ENCODE data around the gene DAB1.

DNA sequence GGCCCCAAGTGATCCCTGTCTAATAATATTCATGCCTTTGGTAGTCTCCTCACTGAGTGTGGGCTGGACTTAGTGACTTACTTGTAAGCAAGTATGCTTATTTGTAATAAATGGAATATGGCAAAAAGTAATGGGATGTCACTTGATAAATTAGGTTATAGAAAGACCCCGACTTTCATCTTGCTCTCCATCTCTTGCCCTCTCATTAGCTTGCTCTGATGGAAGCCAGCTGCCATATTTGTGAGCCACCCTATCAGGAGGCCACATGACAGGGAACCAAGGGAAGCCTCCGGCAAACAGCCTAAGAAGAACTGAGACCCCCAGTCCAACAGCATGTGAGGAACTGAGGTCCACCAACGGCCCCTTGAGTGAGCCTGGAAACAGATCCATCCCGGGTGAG is 107.0 kb downstream of the DAB1 start:
- TF ChIP-seq, protein P1, sequence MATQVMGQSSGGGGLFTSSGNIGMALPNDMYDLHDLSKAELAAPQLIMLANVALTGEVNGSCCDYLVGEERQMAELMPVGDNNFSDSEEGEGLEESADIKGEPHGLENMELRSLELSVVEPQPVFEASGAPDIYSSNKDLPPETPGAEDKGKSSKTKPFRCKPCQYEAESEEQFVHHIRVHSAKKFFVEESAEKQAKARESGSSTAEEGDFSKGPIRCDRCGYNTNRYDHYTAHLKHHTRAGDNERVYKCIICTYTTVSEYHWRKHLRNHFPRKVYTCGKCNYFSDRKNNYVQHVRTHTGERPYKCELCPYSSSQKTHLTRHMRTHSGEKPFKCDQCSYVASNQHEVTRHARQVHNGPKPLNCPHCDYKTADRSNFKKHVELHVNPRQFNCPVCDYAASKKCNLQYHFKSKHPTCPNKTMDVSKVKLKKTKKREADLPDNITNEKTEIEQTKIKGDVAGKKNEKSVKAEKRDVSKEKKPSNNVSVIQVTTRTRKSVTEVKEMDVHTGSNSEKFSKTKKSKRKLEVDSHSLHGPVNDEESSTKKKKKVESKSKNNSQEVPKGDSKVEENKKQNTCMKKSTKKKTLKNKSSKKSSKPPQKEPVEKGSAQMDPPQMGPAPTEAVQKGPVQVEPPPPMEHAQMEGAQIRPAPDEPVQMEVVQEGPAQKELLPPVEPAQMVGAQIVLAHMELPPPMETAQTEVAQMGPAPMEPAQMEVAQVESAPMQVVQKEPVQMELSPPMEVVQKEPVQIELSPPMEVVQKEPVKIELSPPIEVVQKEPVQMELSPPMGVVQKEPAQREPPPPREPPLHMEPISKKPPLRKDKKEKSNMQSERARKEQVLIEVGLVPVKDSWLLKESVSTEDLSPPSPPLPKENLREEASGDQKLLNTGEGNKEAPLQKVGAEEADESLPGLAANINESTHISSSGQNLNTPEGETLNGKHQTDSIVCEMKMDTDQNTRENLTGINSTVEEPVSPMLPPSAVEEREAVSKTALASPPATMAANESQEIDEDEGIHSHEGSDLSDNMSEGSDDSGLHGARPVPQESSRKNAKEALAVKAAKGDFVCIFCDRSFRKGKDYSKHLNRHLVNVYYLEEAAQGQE (IDR thresholded peaks at IDR 0.05; ENCODE audit: insufficient replicate concordance, low read depth) = no peak
- TF ChIP-seq, protein P2, sequence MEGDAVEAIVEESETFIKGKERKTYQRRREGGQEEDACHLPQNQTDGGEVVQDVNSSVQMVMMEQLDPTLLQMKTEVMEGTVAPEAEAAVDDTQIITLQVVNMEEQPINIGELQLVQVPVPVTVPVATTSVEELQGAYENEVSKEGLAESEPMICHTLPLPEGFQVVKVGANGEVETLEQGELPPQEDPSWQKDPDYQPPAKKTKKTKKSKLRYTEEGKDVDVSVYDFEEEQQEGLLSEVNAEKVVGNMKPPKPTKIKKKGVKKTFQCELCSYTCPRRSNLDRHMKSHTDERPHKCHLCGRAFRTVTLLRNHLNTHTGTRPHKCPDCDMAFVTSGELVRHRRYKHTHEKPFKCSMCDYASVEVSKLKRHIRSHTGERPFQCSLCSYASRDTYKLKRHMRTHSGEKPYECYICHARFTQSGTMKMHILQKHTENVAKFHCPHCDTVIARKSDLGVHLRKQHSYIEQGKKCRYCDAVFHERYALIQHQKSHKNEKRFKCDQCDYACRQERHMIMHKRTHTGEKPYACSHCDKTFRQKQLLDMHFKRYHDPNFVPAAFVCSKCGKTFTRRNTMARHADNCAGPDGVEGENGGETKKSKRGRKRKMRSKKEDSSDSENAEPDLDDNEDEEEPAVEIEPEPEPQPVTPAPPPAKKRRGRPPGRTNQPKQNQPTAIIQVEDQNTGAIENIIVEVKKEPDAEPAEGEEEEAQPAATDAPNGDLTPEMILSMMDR (IDR thresholded peaks at IDR 0.05; ENCODE audit: insufficient read depth, low read length) = no peak
- TF ChIP-seq GABPA (IDR thresholded peaks at IDR 0.05; ENCODE audit: low read depth) (no peak), POLR2AphosphoS5 (IDR thresholded peaks at IDR 0.05; ENCODE audit: low read depth) (no peak)

Data from HL-60 (cell line).